ENCODE data around the gene KIF16B.

Gene KIF16B

GRCh38 chr20:16427571-16427970, 145.7 kb downstream of the KIF16B start:
- no peak for DNase-seq

GRCh38 chr20:16424780-16425179, 148.5 kb downstream of the KIF16B start:
- DNase-seq, result no peak

GRCh38 chr20:16423311-16424212, 149.7 kb downstream of the KIF16B start:
- DNase-seq, result no peak

DNA sequence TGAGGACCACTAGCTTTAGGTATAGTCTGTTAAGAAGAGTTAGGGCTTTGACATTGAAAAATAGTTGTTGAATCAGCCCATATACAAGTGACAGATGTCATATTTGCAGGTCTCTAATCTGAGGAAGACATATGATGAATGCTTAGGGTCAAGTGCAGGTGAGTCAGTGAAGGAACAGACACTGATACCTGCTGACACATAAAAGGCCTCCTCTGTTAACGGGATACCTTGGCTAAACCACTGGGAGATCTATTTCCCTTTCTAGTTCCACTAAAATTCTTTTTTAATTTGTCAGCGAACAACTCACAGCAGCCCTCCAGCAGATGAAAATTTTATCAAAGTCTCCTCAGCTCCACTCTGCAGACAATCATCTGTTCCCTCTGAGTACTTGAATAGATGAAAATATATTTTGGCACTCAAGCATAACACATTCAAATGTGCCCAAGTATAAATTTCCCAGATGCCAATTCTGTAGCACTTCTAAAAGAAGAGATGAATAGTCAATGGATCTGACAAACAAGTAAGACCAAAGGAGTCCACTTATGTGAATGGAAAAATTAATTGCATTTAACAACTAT, 154.0 kb downstream of the KIF16B start:
- no peak for DNase-seq

DNA sequence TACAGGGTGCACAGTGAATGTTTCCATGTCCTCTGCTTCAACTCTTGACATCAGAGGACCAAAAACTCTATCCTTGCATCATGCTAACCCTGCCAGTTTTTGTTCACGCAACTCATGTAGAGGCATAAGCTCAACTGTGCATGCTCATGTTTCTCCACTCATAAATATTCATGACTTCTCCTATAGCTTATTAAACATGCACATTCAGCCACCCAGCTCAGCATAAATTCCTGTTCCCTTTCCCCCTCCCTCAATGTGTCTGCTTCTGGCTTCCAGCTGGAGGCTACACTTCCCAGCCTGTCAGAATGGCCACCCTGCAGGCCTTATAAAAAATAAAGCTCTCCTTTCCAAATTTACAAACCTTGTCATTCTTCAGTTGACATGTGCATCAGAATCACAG, 154.6 kb downstream of the KIF16B start:
- DNase-seq, result no peak

DNA sequence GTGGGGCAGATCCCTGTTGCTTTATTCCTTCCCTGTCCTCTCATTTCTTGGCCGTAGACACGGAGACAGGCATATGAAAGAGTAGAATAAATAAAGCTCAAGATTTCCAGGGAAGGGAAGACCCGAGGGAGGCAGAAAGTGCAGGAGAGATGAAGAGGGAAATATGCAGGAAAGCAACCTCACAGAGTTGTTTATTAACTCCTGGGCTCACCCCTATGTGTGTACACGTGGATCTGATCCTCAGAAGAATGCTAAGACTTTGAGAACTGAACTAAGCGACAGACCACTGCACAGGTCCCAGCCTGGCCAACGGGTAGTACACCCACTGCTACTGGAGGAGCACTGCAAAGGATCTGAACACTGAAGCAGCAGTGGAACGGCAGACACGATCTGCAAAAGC, 156.2 kb downstream of the KIF16B start:
- DNase-seq, result no peak

DNA sequence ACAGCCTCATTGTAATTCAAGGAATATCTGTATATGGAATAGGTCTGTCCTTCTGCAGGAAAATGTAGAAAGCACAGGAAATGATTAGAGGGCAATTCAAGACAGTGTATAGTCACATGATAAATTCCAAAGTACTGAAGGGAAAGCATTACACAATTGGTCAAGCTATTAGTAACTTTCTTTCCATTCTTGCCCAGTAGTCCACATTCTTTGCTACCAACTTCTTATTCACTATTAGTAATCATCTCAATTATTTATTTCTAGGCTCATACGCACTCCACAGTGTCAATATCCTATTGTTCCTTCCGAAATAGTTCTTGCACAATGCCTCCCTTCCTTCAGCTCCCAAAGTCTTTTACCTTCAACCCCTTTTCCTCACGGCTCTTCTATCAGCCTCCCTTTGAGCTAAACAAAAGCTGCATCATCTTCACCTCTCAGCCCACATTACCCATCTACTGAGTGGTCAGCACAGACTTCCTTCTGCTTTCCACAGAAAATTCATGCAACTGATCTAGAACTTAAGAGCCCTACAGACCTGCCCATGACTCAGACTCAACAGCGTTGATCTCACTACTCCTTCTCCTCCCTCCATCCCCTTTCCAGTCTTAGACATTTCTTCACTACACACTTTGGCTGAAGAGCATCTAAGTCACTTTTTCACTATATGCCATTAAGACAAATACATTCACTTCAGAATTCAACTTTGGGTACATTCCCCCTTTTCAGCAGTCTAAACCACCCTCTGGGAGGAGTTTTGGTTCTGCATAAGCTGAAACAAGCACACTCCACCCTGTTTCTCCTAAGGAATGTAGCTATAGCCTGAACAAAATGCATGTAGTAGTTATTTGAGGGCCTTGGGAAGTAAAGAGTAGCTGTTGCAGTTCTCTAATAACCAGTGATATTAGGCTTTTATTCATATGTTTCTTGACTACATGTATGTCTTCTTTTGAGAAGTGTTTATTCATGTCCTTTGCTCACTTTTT, 157.9 kb downstream of the KIF16B start:
- DNase-seq, result no peak

GRCh38 chr20:16412906-16413305, 160.3 kb downstream of the KIF16B start:
- no peak for DNase-seq

- DNase-seq, result no peak
These were observed 161.9 kb downstream of the KIF16B start for GRCh38 chr20:16411361-16411760.

GRCh38 chr20:16410626-16411025, 162.6 kb downstream of the KIF16B start:
- DNase-seq, result no peak

- DNase-seq, result no peak
These were observed 164.3 kb downstream of the KIF16B start for GRCh38 chr20:16408981-16409380.

GRCh38 chr20:16407251-16408067, 165.8 kb downstream of the KIF16B start:
- DNase-seq, result no peak

- no peak for DNase-seq
These were observed 168.0 kb downstream of the KIF16B start for GRCh38 chr20:16405254-16405653.

GRCh38 chr20:16404640-16405039, 168.6 kb downstream of the KIF16B start:
- DNase-seq, result no peak

DNA sequence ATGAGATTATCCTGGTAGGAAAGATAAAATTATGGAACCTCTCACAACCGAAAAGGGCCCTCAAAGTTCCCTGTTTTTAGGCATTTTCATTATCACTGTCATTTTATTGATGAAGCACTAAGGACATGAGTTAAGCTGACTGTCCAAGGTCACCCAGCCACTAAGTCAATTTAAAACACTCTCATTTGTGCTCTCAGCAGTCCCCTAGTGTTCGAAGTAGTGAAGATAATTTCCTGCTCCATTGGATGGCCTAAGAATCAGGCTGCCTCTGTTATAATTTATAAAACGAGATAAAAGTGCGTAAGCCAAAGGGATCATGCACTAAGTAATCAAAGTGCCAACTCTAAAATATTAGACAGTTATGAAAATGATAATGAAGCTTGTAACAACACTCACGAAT, 169.1 kb downstream of the KIF16B start:
- DNase-seq, result no peak

DNA sequence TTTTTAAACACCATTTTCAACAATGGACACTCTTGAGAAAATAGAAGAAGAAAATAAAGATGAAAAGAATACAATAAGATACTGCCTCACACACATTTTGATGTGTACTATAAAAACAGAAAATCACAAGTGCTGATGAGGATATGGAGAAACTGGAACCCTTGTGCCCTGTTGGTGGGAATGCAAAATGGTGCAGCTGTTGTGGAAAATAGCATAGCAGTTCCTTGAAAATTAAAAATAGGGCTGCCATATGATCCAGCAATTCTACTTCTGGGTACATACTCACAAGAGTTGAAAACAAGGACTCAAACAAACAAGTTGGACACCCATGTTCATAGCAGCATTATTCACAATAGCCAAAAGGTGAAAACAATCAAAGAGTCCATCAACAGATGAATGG, 173.0 kb downstream of the KIF16B start:
- DNase-seq, result no peak

- no peak for DNase-seq
These were observed 173.4 kb downstream of the KIF16B start for GRCh38 chr20:16399801-16400200.

DNA sequence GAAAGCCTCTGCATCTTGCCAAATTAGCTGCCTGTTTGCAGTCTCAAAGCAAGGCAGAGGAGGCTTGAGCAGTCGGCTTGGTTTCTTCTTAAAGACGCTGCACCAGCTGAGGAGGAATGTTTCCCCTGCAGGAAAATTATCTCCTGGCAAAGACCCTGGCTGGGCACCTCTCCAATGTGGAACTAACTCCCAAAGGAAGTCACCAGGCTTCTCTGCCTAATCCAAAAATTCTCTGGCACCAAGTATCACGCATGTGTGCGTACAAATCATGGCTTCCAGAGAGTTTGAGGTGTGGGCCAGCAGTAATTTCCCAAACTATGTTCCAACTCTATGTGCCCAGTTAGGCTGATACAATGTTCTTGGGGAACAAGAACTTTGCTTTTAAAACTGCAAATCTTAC, 176.2 kb downstream of the KIF16B start:
- no peak for DNase-seq

DNA sequence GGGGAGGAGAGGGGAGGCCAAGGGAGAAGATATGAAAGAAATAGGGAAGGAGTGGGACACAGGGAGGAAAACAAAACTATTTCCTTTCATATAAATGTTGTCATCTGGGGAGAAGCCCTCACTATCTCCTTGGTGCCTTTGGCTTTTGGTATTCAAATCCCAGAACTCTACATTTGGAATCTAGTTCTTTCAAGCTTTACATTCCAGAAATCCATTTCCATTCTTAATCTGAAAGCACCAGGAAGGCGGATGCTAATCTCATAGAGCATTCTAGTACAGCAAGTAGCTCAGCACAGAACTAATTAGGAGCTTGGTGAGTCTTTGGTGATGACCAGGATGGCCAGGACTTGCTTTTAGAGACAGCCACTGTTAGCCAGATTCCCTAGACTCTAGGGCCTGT, 177.9 kb downstream of the KIF16B start:
- DNase-seq, result no peak

DNA sequence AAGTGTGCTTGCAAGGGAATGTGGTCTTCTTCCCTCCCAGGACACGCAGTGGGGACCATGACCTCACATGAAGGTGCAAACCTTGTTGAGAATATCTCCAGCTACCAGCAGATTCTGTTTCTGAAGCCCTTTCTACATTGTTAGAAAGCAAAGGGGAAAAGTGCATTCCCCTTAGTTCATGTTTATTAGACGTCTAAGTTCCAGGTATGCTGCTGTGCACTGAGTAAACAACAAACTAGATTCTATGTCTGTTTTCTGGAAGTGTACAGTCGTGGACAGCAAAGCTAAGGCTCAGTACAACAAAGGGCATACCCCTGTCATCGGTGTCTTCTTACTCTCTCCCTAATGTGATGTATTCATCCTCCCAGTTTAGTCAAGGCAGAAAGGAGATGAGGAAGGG, 178.5 kb downstream of the KIF16B start:
- DNase-seq, result no peak

GRCh38 chr20:16393836-16394235, 179.4 kb downstream of the KIF16B start:
- no peak for DNase-seq

DNA sequence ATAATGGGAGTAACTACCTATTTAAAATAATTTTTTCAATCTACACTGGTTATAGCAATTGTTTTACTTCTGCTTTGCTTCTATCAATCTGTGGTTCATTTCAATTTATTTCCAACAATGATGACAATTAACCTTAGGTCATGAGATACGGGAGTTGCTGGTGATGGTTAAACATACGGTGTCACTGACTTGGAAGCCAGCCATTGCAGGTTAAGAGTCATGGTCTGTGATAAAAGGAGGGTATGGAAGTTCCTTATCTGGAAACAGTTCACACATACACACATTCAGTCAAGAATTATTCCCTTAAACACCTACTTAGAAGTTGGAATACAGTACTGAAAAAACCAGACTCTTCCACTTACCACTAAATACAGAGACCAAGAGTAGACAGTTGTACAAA, 180.0 kb downstream of the KIF16B start:
- DNase-seq, result no peak

- DNase-seq, result no peak
These were observed 180.9 kb downstream of the KIF16B start for GRCh38 chr20:16392346-16392745.

All from SIG-M5 (cell line).